ENCODE data around the gene EFNA5. TPM values are rescaled to one million over a fixed set of nuclear protein-coding genes. Genes with fewer than 3 reads are reported as not detected.

EFNA5 gene
- total and polyA plus RNA-seq, 2 donors, result 1.7 to 3.6 TPM

GRCh38 chr5:107576736-107577393 is 93.9 kb downstream of the EFNA5 start:
- 92% methylated on average over 3 of the region's 3 CpGs for WGBS
- Histone ChIP-seq H3K9me3 (ENCODE audit: control insufficient read depth in 2 of 2, insufficient read depth in 1 of 2, low read length in 1 of 2) (no peaks in the 10 kb centered on the region), H3K27ac (ENCODE audit: low read depth in 1 of 2, low read length in 1 of 2) (no peak overlapping the region), H3K4me3 (ENCODE audit: low read length in 2 of 2) (no peak overlapping the region), H3K36me3 (ENCODE audit: control insufficient read depth in 2 of 2, insufficient read depth in 2 of 2, low read length in 1 of 2) (no peaks in the 10 kb centered on the region), H3K27me3 (ENCODE audit: control insufficient read depth in 2 of 2, insufficient read depth in 1 of 2, low read length in 1 of 2) (peaks cover 0 to 8% of the 10 kb centered on the region in 2 donors), H3K4me1 (ENCODE audit: control insufficient read depth in 2 of 2, insufficient read depth in 2 of 2, low read length in 2 of 2) (peaks cover under 1 to 4% of the 10 kb centered on the region in 2 donors)
- no peak for DNase-seq (ENCODE audit: low read depth in 6 of 9, low spot score in 9 of 9)

GRCh38 chr5:107576155-107576554 is 94.6 kb downstream of the EFNA5 start:
- no peak overlapping the region for H3K27ac ChIP-seq (ENCODE audit: low read depth in 1 of 2, low read length in 1 of 2)
- H3K4me1 ChIP-seq (ENCODE audit: control insufficient read depth in 2 of 2, insufficient read depth in 2 of 2, low read length in 2 of 2), result peaks cover 3 to 11% of the 10 kb centered on the region in 2 donors
- H3K9me3 ChIP-seq (ENCODE audit: control insufficient read depth in 2 of 2, insufficient read depth in 1 of 2, low read length in 1 of 2), result no peaks in the 10 kb centered on the region
- no peak overlapping the region for H3K4me3 ChIP-seq (ENCODE audit: low read length in 2 of 2)
- H3K36me3 ChIP-seq (ENCODE audit: control insufficient read depth in 2 of 2, insufficient read depth in 2 of 2, low read length in 1 of 2), result no peaks in the 10 kb centered on the region
- H3K27me3 ChIP-seq (ENCODE audit: control insufficient read depth in 2 of 2, insufficient read depth in 1 of 2, low read length in 1 of 2), result peaks cover 0 to 8% of the 10 kb centered on the region in 2 donors
- WGBS, result 97% methylated on average over 4 of the region's 4 CpGs
- no peak for DNase-seq (ENCODE audit: low read depth in 6 of 9, low spot score in 9 of 9)

GRCh38 chr5:107574287-107574686 is 96.5 kb downstream of the EFNA5 start:
- H3K4me1 ChIP-seq (ENCODE audit: control insufficient read depth in 2 of 2, insufficient read depth in 2 of 2, low read length in 2 of 2), result peaks cover 9 to 21% of the 10 kb centered on the region in 2 donors
- no peak overlapping the region for H3K27ac ChIP-seq (ENCODE audit: low read depth in 1 of 2, low read length in 1 of 2)
- H3K36me3 ChIP-seq (ENCODE audit: control insufficient read depth in 2 of 2, insufficient read depth in 2 of 2, low read length in 1 of 2), result no peaks in the 10 kb centered on the region
- peaks cover 0 to 8% of the 10 kb centered on the region in 2 donors for H3K27me3 ChIP-seq (ENCODE audit: control insufficient read depth in 2 of 2, insufficient read depth in 1 of 2, low read length in 1 of 2)
- 97% methylated on average over 1 of the region's 1 CpG for WGBS
- no peaks in the 10 kb centered on the region for H3K9me3 ChIP-seq (ENCODE audit: control insufficient read depth in 2 of 2, insufficient read depth in 1 of 2, low read length in 1 of 2)
- no peak for DNase-seq (ENCODE audit: low read depth in 6 of 9, low spot score in 9 of 9)
- no peak overlapping the region for H3K4me3 ChIP-seq (ENCODE audit: low read length in 2 of 2)

GRCh38 chr5:107572715-107573368 is 97.9 kb downstream of the EFNA5 start:
- WGBS, result 97% methylated on average over 8 of the region's 8 CpGs
- no peak overlapping the region for H3K4me3 ChIP-seq (ENCODE audit: low read length in 2 of 2)
- no peaks in the 10 kb centered on the region for H3K9me3 ChIP-seq (ENCODE audit: control insufficient read depth in 2 of 2, insufficient read depth in 1 of 2, low read length in 1 of 2)
- H3K27ac ChIP-seq (ENCODE audit: low read depth in 1 of 2, low read length in 1 of 2), result no peak overlapping the region
- DNase-seq (ENCODE audit: low read depth in 6 of 9, low spot score in 9 of 9), result no peak
- H3K36me3 ChIP-seq (ENCODE audit: control insufficient read depth in 2 of 2, insufficient read depth in 2 of 2, low read length in 1 of 2), result no peaks in the 10 kb centered on the region
- H3K27me3 ChIP-seq (ENCODE audit: control insufficient read depth in 2 of 2, insufficient read depth in 1 of 2, low read length in 1 of 2), result peaks cover 0 to 8% of the 10 kb centered on the region in 2 donors
- H3K4me1 ChIP-seq (ENCODE audit: control insufficient read depth in 2 of 2, insufficient read depth in 2 of 2, low read length in 2 of 2), result peaks cover 9 to 21% of the 10 kb centered on the region in 2 donors

- Histone ChIP-seq H3K4me1 (ENCODE audit: control insufficient read depth in 2 of 2, insufficient read depth in 2 of 2, low read length in 2 of 2) (peaks cover 9 to 21% of the 10 kb centered on the region in 2 donors), H3K9me3 (ENCODE audit: control insufficient read depth in 2 of 2, insufficient read depth in 1 of 2, low read length in 1 of 2) (no peaks in the 10 kb centered on the region), H3K4me3 (ENCODE audit: low read length in 2 of 2) (peak overlapping the region; percentile 47 to 52), H3K27me3 (ENCODE audit: control insufficient read depth in 2 of 2, insufficient read depth in 1 of 2, low read length in 1 of 2) (peaks cover 0 to 8% of the 10 kb centered on the region in 2 donors), H3K36me3 (ENCODE audit: control insufficient read depth in 2 of 2, insufficient read depth in 2 of 2, low read length in 1 of 2) (no peaks in the 10 kb centered on the region), H3K27ac (ENCODE audit: low read depth in 1 of 2, low read length in 1 of 2) (peak overlapping the region in 1 of 2 donors; percentile 80)
- WGBS, result 4% methylated on average over 26 of the region's 26 CpGs
- DNase-seq (ENCODE audit: low read depth in 6 of 9, low spot score in 9 of 9), result peak; percentile 67 to 91 (median 81)
Measured at GRCh38 chr5:107571621-107572536, 98.9 kb downstream of the EFNA5 start.

- Histone ChIP-seq H3K36me3 (ENCODE audit: control insufficient read depth in 2 of 2, insufficient read depth in 2 of 2, low read length in 1 of 2) (no peaks in the 10 kb centered on the region), H3K4me3 (ENCODE audit: low read length in 2 of 2) (peak overlapping the region in 1 of 2 donors; percentile 52), H3K9me3 (ENCODE audit: control insufficient read depth in 2 of 2, insufficient read depth in 1 of 2, low read length in 1 of 2) (no peaks in the 10 kb centered on the region), H3K27me3 (ENCODE audit: control insufficient read depth in 2 of 2, insufficient read depth in 1 of 2, low read length in 1 of 2) (peaks cover 0 to 8% of the 10 kb centered on the region in 2 donors), H3K27ac (ENCODE audit: low read depth in 1 of 2, low read length in 1 of 2) (peak overlapping the region; percentile 62 to 80), H3K4me1 (ENCODE audit: control insufficient read depth in 2 of 2, insufficient read depth in 2 of 2, low read length in 2 of 2) (peaks cover 9 to 21% of the 10 kb centered on the region in 2 donors)
- peak in 8 of 9 donors; percentile 21 to 74 (median 32) for DNase-seq (ENCODE audit: low read depth in 6 of 9, low spot score in 9 of 9)
- WGBS, result 21% methylated on average over 14 of the region's 14 CpGs
Measured at GRCh38 chr5:107570805-107571531, 99.8 kb downstream of the EFNA5 start.

GRCh38 chr5:107570181-107570580 is 100.6 kb downstream of the EFNA5 start:
- Histone ChIP-seq H3K9me3 (ENCODE audit: control insufficient read depth in 2 of 2, insufficient read depth in 1 of 2, low read length in 1 of 2) (no peaks in the 10 kb centered on the region), H3K36me3 (ENCODE audit: control insufficient read depth in 2 of 2, insufficient read depth in 2 of 2, low read length in 1 of 2) (no peaks in the 10 kb centered on the region), H3K4me3 (ENCODE audit: low read length in 2 of 2) (no peak overlapping the region), H3K27ac (ENCODE audit: low read depth in 1 of 2, low read length in 1 of 2) (no peak overlapping the region), H3K4me1 (ENCODE audit: control insufficient read depth in 2 of 2, insufficient read depth in 2 of 2, low read length in 2 of 2) (peaks cover 9 to 21% of the 10 kb centered on the region in 2 donors), H3K27me3 (ENCODE audit: control insufficient read depth in 2 of 2, insufficient read depth in 1 of 2, low read length in 1 of 2) (peaks cover 0 to 8% of the 10 kb centered on the region in 2 donors)
- DNase-seq (ENCODE audit: low read depth in 6 of 9, low spot score in 9 of 9), result no peak
- WGBS, result 97% methylated on average over 4 of the region's 4 CpGs

GRCh38 chr5:107567901-107568671 is 102.7 kb downstream of the EFNA5 start:
- H3K36me3 ChIP-seq (ENCODE audit: control insufficient read depth in 2 of 2, insufficient read depth in 2 of 2, low read length in 1 of 2), result no peaks in the 10 kb centered on the region
- 94% methylated on average over 4 of the region's 4 CpGs for WGBS
- no peak overlapping the region for H3K27ac ChIP-seq (ENCODE audit: low read depth in 1 of 2, low read length in 1 of 2)
- no peaks in the 10 kb centered on the region for H3K9me3 ChIP-seq (ENCODE audit: control insufficient read depth in 2 of 2, insufficient read depth in 1 of 2, low read length in 1 of 2)
- H3K4me3 ChIP-seq (ENCODE audit: low read length in 2 of 2), result no peak overlapping the region
- peaks cover 0 to 8% of the 10 kb centered on the region in 2 donors for H3K27me3 ChIP-seq (ENCODE audit: control insufficient read depth in 2 of 2, insufficient read depth in 1 of 2, low read length in 1 of 2)
- H3K4me1 ChIP-seq (ENCODE audit: control insufficient read depth in 2 of 2, insufficient read depth in 2 of 2, low read length in 2 of 2), result peaks cover 9 to 21% of the 10 kb centered on the region in 2 donors
- DNase-seq (ENCODE audit: low read depth in 6 of 9, low spot score in 9 of 9), result no peak
